ENCODE measurements around the gene CADM2. TPM values are rescaled to one million over a fixed set of nuclear protein-coding genes. Genes with fewer than 3 reads are reported as not detected.
"Not testable (repeated sequence)": the region's sequence is repeated elsewhere in the genome, so short reads cannot be mapped to it uniquely, and the experiment has no call there.

The CADM2 gene
- under 1 TPM; 0.47 to 0.62 TPM for total RNA-seq

GRCh38 chr3:84958495-84959469, at the start of gene CADM2:
CADM2 (plus strand) TSS chr3:84958989.
- Mint-ChIP-seq H3K27ac (no peak within 1 kb of the TSS), H3K4me1 (peaks cover 4% of the 10 kb centered on the region)
- peak; percentile 72 for DNase-seq

GRCh38 chr3:84918592-84918991, 40.2 kb upstream of the CADM2 start:
- H3K4me1 Mint-ChIP-seq; DNase-seq; ATAC-seq (ENCODE audit: low read depth); H3K9me3 Mint-ChIP-seq; H3K27me3 Mint-ChIP-seq; POLR2A ChIA-PET; H3K4me3 Mint-ChIP-seq; H3K27ac Mint-ChIP-seq; H3K36me3 Mint-ChIP-seq: not testable (repeated sequence)

More at GRCh38 chr3:84958495-84959469, at the start of gene CADM2:
- no peaks in the 10 kb centered on the region for H3K36me3 Mint-ChIP-seq
- POLR2A ChIA-PET, result no interaction called here
- peak; percentile 98 for ATAC-seq (ENCODE audit: low read depth)
- H3K4me3 Mint-ChIP-seq, result peak within 1 kb of the TSS; percentile 68
- H3K27me3 Mint-ChIP-seq, result peaks cover 26% of the 10 kb centered on the region
- H3K9me3 Mint-ChIP-seq, result no peaks in the 10 kb centered on the region

DNA sequence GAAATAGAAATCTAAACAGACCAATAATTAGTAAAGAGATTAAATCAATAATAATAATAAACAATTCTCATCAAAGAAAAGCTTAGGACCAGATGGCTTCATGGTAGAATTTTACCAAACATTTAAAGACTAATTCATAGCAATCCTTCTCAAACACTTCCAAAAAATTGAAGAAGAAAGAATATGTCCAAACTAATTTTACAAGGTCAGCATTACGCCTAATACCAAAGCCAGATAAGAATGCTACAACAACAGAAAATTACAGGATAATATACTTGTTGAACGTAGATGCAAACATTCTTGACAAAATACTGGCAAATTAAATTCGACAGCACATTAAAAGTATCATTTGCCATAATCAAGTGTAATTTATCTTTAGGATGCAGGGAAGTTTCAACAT, 36.1 kb upstream of the CADM2 start:
- DNase-seq, result no peak
- no peak overlapping the region for H3K27ac Mint-ChIP-seq
- no peaks in the 10 kb centered on the region for H3K27me3 Mint-ChIP-seq
- H3K9me3 Mint-ChIP-seq, result peaks cover 4% of the 10 kb centered on the region
- no peak overlapping the region for H3K4me3 Mint-ChIP-seq
- H3K36me3 Mint-ChIP-seq, result no peaks in the 10 kb centered on the region
- no peaks in the 10 kb centered on the region for H3K4me1 Mint-ChIP-seq
- ATAC-seq (ENCODE audit: low read depth), result no peak
- POLR2A ChIA-PET, result no interaction called here

DNA sequence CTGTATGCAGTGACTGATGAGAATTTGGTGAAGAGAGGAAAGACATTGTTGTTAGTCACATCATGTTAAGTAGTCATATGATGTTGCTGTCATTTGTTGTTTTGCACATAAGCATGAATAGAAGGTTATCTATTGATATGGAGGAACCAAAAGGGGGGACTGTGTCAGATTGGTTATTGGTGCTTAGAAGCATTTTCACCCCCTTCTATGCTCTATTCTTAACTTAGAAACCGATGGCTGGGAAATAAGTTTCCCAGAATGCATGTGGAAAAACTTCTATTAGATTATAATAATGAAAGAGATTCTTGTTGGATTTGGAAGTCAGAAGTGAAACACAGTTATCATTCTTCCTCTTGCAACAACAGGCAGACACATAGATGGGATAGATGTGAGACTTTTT, 33.2 kb upstream of the CADM2 start:
- DNase-seq (no peak), ATAC-seq (ENCODE audit: low read depth) (no peak)
- POLR2A ChIA-PET, result no interaction called here
- H3K9me3 Mint-ChIP-seq, result peaks cover 1% of the 10 kb centered on the region
- H3K36me3 Mint-ChIP-seq, result no peaks in the 10 kb centered on the region
- no peak overlapping the region for H3K4me3 Mint-ChIP-seq
- no peaks in the 10 kb centered on the region for H3K4me1 Mint-ChIP-seq
- no peak overlapping the region for H3K27ac Mint-ChIP-seq
- no peaks in the 10 kb centered on the region for H3K27me3 Mint-ChIP-seq

- H3K36me3 Mint-ChIP-seq, result no peaks in the 10 kb centered on the region
- ATAC-seq (ENCODE audit: low read depth) (no peak), DNase-seq (no peak)
- no peak overlapping the region for H3K4me3 Mint-ChIP-seq
- no peaks in the 10 kb centered on the region for H3K27me3 Mint-ChIP-seq
- POLR2A ChIA-PET, result no interaction called here
- no peaks in the 10 kb centered on the region for H3K9me3 Mint-ChIP-seq
- no peaks in the 10 kb centered on the region for H3K4me1 Mint-ChIP-seq
- no peak overlapping the region for H3K27ac Mint-ChIP-seq
Observed at GRCh38 chr3:84943379-84943778, 15.4 kb upstream of the CADM2 start.

DNA sequence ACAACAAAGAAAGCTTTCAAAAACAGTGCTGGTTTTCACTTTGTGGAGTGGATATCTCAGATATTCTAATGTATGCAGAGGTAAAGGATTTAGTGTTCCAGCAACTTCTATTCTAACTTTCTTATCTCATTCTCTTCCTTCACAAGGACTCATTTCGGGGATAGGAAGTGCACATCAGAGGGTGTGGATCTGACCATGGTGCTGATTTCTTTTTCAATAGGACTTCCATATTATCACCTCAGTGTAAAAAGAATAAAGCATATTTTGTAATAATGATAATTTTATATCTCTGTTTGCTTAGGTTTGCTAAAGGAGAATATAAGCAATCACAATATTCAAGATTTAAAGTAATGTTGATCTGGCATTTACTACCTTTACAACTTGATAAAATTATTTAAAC, 12.5 kb upstream of the CADM2 start:
- Mint-ChIP-seq H3K9me3 (peaks cover 1% of the 10 kb centered on the region), H3K27ac (no peak overlapping the region), H3K4me1 (no peaks in the 10 kb centered on the region), H3K27me3 (no peaks in the 10 kb centered on the region), H3K36me3 (no peaks in the 10 kb centered on the region), H3K4me3 (no peak overlapping the region)
- ATAC-seq (ENCODE audit: low read depth) (no peak), DNase-seq (no peak)
- POLR2A ChIA-PET, result no interaction called here

GRCh38 chr3:84959470-84960271, 882 bp downstream of the CADM2 start:
- no peak for DNase-seq
- H3K27me3 Mint-ChIP-seq, result peaks cover 26% of the 10 kb centered on the region

DNA sequence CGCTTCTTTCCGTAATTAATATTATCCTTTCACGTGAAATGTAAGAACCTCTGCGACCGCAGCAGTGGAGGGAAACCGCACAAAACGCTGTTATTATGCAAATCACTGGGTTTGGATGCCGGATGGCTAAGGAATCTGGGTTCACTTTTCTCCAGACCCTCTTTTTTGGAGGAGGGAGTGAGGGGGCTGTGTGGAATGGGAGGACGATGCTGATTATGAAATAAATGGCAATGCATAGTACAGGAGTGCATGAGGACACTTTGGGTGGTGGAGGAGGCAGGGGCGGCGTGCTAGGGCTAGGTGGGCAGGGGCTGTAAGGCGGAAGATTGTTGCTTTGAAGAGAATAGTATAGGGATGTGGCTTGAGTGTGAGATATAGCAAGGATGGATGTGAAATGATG, 1.8 kb downstream of the CADM2 start:
- H3K4me3 Mint-ChIP-seq, result no peak overlapping the region
- no peaks in the 10 kb centered on the region for H3K36me3 Mint-ChIP-seq
- POLR2A ChIA-PET, result no interaction called here

More at GRCh38 chr3:84959470-84960271, 882 bp downstream of the CADM2 start:
- Mint-ChIP-seq H3K36me3 (no peaks in the 10 kb centered on the region), H3K4me1 (peaks cover 4% of the 10 kb centered on the region), H3K4me3 (peak overlapping the region; percentile 68), H3K27ac (no peak overlapping the region), H3K9me3 (no peaks in the 10 kb centered on the region)
- POLR2A ChIA-PET, result no interaction called here
- ATAC-seq (ENCODE audit: low read depth), result no peak

GRCh38 chr3:84961011-84961410, 2.2 kb downstream of the CADM2 start:
- no peak overlapping the region for H3K4me3 Mint-ChIP-seq

More for the DNA sequence above, 1.8 kb downstream of the CADM2 start:
- ATAC-seq (ENCODE audit: low read depth) (no peak), DNase-seq (no peak)
- Mint-ChIP-seq H3K27me3 (peaks cover 26% of the 10 kb centered on the region), H3K27ac (no peak overlapping the region), H3K9me3 (no peaks in the 10 kb centered on the region), H3K4me1 (peaks cover 4% of the 10 kb centered on the region)

GRCh38 chr3:84961521-84962255, 2.9 kb downstream of the CADM2 start:
- ATAC-seq (ENCODE audit: low read depth) (no peak), DNase-seq (no peak)
- no peak overlapping the region for H3K27ac Mint-ChIP-seq
- peaks cover 4% of the 10 kb centered on the region for H3K4me1 Mint-ChIP-seq
- no peak overlapping the region for H3K4me3 Mint-ChIP-seq
- no peaks in the 10 kb centered on the region for H3K9me3 Mint-ChIP-seq
- POLR2A ChIA-PET, result no interaction called here
- no peaks in the 10 kb centered on the region for H3K36me3 Mint-ChIP-seq
- H3K27me3 Mint-ChIP-seq, result peaks cover 26% of the 10 kb centered on the region

More at GRCh38 chr3:84961011-84961410, 2.2 kb downstream of the CADM2 start:
- Mint-ChIP-seq H3K36me3 (no peaks in the 10 kb centered on the region), H3K27me3 (peaks cover 26% of the 10 kb centered on the region), H3K9me3 (no peaks in the 10 kb centered on the region), H3K27ac (no peak overlapping the region), H3K4me1 (peaks cover 4% of the 10 kb centered on the region)
- POLR2A ChIA-PET, result no interaction called here
- ATAC-seq (ENCODE audit: low read depth) (no peak), DNase-seq (no peak)

- POLR2A ChIA-PET, result no interaction called here
- Mint-ChIP-seq H3K27me3 (peaks cover 26% of the 10 kb centered on the region), H3K36me3 (no peaks in the 10 kb centered on the region), H3K4me3 (no peak overlapping the region), H3K27ac (no peak overlapping the region), H3K9me3 (no peaks in the 10 kb centered on the region), H3K4me1 (peaks cover 4% of the 10 kb centered on the region)
- ATAC-seq (ENCODE audit: low read depth) (no peak), DNase-seq (no peak)
Observed at GRCh38 chr3:84962415-84962814, 3.6 kb downstream of the CADM2 start.

DNA sequence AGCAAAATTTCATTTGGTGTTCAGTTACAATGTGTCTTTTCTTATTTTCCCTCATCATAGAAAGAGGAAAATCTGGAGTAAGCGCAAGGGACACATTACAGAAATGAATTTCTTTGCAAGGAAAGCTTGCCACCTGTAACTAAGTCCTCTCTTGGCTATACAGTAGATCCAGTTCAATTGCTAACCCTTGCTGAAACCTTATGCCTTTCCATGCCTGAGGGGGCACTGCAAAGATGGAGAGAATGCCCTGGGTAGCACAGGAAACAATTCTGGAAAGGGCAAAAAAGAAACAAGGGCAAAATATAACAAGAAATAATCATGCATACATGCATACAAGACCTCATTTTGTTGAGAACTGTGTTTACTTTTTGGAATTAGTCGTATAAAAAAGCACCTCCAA, 4.3 kb downstream of the CADM2 start:
- no peak overlapping the region for H3K4me3 Mint-ChIP-seq
- peaks cover 4% of the 10 kb centered on the region for H3K4me1 Mint-ChIP-seq
- no peak for ATAC-seq (ENCODE audit: low read depth)
- no peaks in the 10 kb centered on the region for H3K36me3 Mint-ChIP-seq
- peaks cover 26% of the 10 kb centered on the region for H3K27me3 Mint-ChIP-seq
- H3K9me3 Mint-ChIP-seq, result no peaks in the 10 kb centered on the region
- no peak overlapping the region for H3K27ac Mint-ChIP-seq
- DNase-seq, result no peak
- POLR2A ChIA-PET, result no interaction called here

DNA sequence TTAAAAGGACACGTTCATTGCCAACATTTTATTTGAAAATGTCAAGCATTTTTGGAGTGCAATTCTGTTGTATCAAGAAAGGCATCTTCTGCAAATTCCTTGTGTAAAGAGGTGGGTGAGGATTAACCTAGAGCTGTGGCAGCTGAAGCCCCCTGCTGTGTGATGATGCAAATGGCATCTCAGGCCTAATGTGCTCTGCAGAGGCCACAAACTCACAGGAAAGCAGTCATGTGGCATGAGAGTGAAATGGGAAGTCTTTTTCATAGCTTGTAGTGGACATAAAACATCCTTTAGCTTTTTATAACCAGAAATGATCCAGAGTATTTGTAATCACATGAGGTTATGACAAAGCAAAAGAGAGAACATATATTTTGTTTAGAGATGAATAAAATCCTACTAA, 6.4 kb downstream of the CADM2 start:
- POLR2A ChIA-PET, result no interaction called here
- no peak for ATAC-seq (ENCODE audit: low read depth)

More for the DNA sequence above, 6.4 kb downstream of the CADM2 start:
- Mint-ChIP-seq H3K4me3 (no peak overlapping the region), H3K9me3 (no peaks in the 10 kb centered on the region), H3K27me3 (peaks cover 19% of the 10 kb centered on the region), H3K36me3 (no peaks in the 10 kb centered on the region), H3K4me1 (no peaks in the 10 kb centered on the region), H3K27ac (no peak overlapping the region)
- no peak for DNase-seq

All from activated naive CD8-positive, alpha-beta T cell treated with anti-CD3 and anti-CD28 coated beads, Interleukin-2, amount 10 ng/mL, durations not matched to agents 7 days and 5 days (primary cell).